HepG2 (cell line): ENCODE data around the gene ARTN. TPM values are rescaled to one million over a fixed set of nuclear protein-coding genes. Genes with fewer than 3 reads are reported as not detected.

Experiments
- ARNTL ChIP-seq: sonication (generic); formaldehyde crosslinking; IDR thresholded peaks from 2 replicates; pipeline ENCODE4 v1.4.0; 2020; ENCODE audit warnings: mild to moderate bottlenecking, missing genetic modification reagents
- BHLHE40 ChIP-seq: IDR thresholded peaks from 2 replicates; pipeline ENCODE4 v1.6.1; 2011; ENCODE audit warnings: low read length, improper control_type of control experiment
- ELF1 ChIP-seq: sonication (generic); formaldehyde crosslinking; IDR thresholded peaks from 2 replicates; pipeline ENCODE4 v1.4.0; 2020; ENCODE audit warnings: missing genetic modification reagents
- ESRRA ChIP-seq: sonication (generic); formaldehyde crosslinking; IDR thresholded peaks from 2 replicates; pipeline ENCODE4 v1.5.1; 2020; ENCODE audit warnings: mild to moderate bottlenecking, low read depth, missing genetic modification reagents
- FOSL2 ChIP-seq: sonication (generic); formaldehyde crosslinking; IDR thresholded peaks from 2 replicates; pipeline ENCODE4 v1.4.0; 2020; ENCODE audit warnings: missing genetic modification reagents
- GABPB1 ChIP-seq: IDR thresholded peaks from 2 replicates; pipeline ENCODE4 v1.6.1; 2016; ENCODE audit warnings: mild to moderate bottlenecking, missing genetic modification reagents, moderate library complexity, missing compliant biosample characterization
- HDAC2 ChIP-seq: sonication (generic); formaldehyde crosslinking; IDR thresholded peaks from 2 replicates; pipeline ENCODE4 v1.4.0; 2020; ENCODE audit warnings: missing genetic modification reagents
- HNF1B ChIP-seq: sonication (generic); formaldehyde crosslinking; IDR thresholded peaks from 2 replicates; pipeline ENCODE4 v1.5.1; 2020; ENCODE audit warnings: mild to moderate bottlenecking, moderate library complexity, missing genetic modification reagents
- KLF16 ChIP-seq, 2 experiments: sonication (generic) in 1 of 2; formaldehyde crosslinking in 1 of 2; IDR thresholded peaks; 2 replicates each; pipeline versions ENCODE4 v1.6.1 to v1.8.0; 2016 to 2023; ENCODE audit warnings: missing genetic modification reagents in 2 of 2, missing compliant biosample characterization in 1 of 2
- NFYB ChIP-seq: sonication (generic); formaldehyde crosslinking; IDR thresholded peaks from 2 replicates; pipeline ENCODE4 v1.4.0; 2020; ENCODE audit warnings: missing genetic modification reagents
- RFX5 ChIP-seq: IDR thresholded peaks from 2 replicates; pipeline ENCODE4 v1.6.1; 2011; ENCODE audit warnings: low read depth, low read length, improper control_type of control experiment
- RXRA ChIP-seq: sonication (generic); formaldehyde crosslinking; IDR thresholded peaks from 2 replicates; pipeline ENCODE4 v1.5.1; 2020; ENCODE audit warnings: missing genetic modification reagents
- U2AF1 ChIP-seq: fragments of 200-400 bp; formaldehyde crosslinking; optimal IDR thresholded peaks from 2 replicates; pipeline ENCODE3; 2017; ENCODE audit warnings: mild to moderate bottlenecking, low read depth, low read length
- ZFP62 ChIP-seq: sonication (generic); formaldehyde crosslinking; IDR thresholded peaks from 2 replicates; pipeline ENCODE4 v1.4.0; 2020; ENCODE audit warnings: missing genetic modification reagents
- ZMAT3 ChIP-seq: sonication (generic); formaldehyde crosslinking; conservative IDR thresholded peaks from 2 replicates; pipeline ENCODE4 v1.7.0; 2021; ENCODE audit warnings: missing genetic modification reagents
- ZMYM2 ChIP-seq: sonication (generic); formaldehyde crosslinking; IDR thresholded peaks from 2 replicates; pipeline ENCODE4 v1.8.0; 2022; ENCODE audit warnings: mild to moderate bottlenecking, missing genetic modification reagents
- ZNF136 ChIP-seq: sonication (generic); formaldehyde crosslinking; IDR thresholded peaks from 2 replicates; pipeline ENCODE4 v1.8.1; 2022; ENCODE audit warnings: low read depth, mild to moderate bottlenecking, moderate library complexity, missing genetic modification reagents
- ZNF335 ChIP-seq: sonication (generic); formaldehyde crosslinking; IDR thresholded peaks from 2 replicates; pipeline ENCODE4 v1.4.0; 2020; ENCODE audit warnings: missing genetic modification reagents
- ZNF33B ChIP-seq: sonication (generic); formaldehyde crosslinking; IDR thresholded peaks from 2 replicates; pipeline ENCODE4 v1.5.1; 2020; ENCODE audit warnings: mild to moderate bottlenecking, missing genetic modification reagents
- ZNF350 ChIP-seq: sonication (generic); formaldehyde crosslinking; IDR thresholded peaks from 2 replicates; pipeline ENCODE4 v1.4.0; 2020; ENCODE audit warnings: mild to moderate bottlenecking, low read depth, missing genetic modification reagents, borderline replicate concordance
- ZNF510 ChIP-seq: sonication (generic); formaldehyde crosslinking; IDR thresholded peaks from 2 replicates; pipeline ENCODE4 v1.4.0; 2020; ENCODE audit warnings: low read depth, mild to moderate bottlenecking, missing genetic modification reagents
- ZNF558 ChIP-seq: sonication (generic); formaldehyde crosslinking; IDR thresholded peaks from 2 replicates; pipeline ENCODE4 v1.9.0; 2022; ENCODE audit warnings: mild to moderate bottlenecking, missing genetic modification reagents, borderline replicate concordance
- ZNF660 ChIP-seq: sonication (generic); formaldehyde crosslinking; IDR thresholded peaks from 2 replicates; pipeline ENCODE4 v1.5.1; 2020; ENCODE audit warnings: mild to moderate bottlenecking, low read depth, missing genetic modification reagents, borderline replicate concordance
- ZNF792 ChIP-seq: IDR thresholded peaks from 2 replicates; pipeline ENCODE4 v1.6.1; 2016
- ZNF841 ChIP-seq: sonication (generic); formaldehyde crosslinking; IDR thresholded peaks from 2 replicates; pipeline ENCODE4 v1.8.1; 2023; ENCODE audit warnings: missing genetic modification reagents, borderline replicate concordance
- ZNF883 ChIP-seq: sonication (generic); formaldehyde crosslinking; IDR thresholded peaks from 2 replicates; pipeline ENCODE4 v1.5.1; 2020; ENCODE audit warnings: mild to moderate bottlenecking, missing genetic modification reagents; ENCODE audit errors: not compliant biosample characterization
- ZSCAN21 ChIP-seq: sonication (generic); formaldehyde crosslinking; IDR thresholded peaks from 2 replicates; pipeline ENCODE4 v1.8.0; 2022; ENCODE audit warnings: mild to moderate bottlenecking, missing genetic modification reagents, moderate library complexity, borderline replicate concordance
- polyA plus RNA-seq, 8 experiments: library from polyadenylated mRNA; depleted of rRNA in 3 of 8; stranded (reverse) in 7 of 8; unstranded in 1 of 8; fragments of >200 nt; fragmentation: Illumina TruSeq in 4 of 8; extraction: Trizol in 4 of 8; gene quantifications; 2 replicates each; pipeline versions ENCODE4 v1.2.1 to v1.2.3, GENCODE V29; 2011 to 2016; ENCODE audit warnings: low read depth in 4 of 8, missing spikeins in 1 of 8, mixed read lengths in 1 of 8; ENCODE audit not compliant: insufficient read depth in 1 of 8
- total RNA-seq, 5 experiments: library from RNA; depleted of rRNA; stranded (reverse); fragments of >200 nt; fragmentation: Illumina TruSeq; extraction: Trizol; gene quantifications; 2 replicates each; pipeline ENCODE4 v1.2.3, GENCODE V29; 2016; ENCODE audit warnings: low read depth in 1 of 5
- TF ChIP-seq, protein P1 (sequence below): IDR thresholded peaks from 2 replicates; pipeline ENCODE4 v1.6.1; 2016; ENCODE audit warnings: missing compliant biosample characterization, missing genetic modification reagents, borderline replicate concordance

Gene ARTN
- total and polyA plus RNA-seq, 2 of the 13 experiments (the other 11 are each of a cell fraction or from before 2014, with no cell fraction given), result 0.11 to 0.62 TPM

DNA sequence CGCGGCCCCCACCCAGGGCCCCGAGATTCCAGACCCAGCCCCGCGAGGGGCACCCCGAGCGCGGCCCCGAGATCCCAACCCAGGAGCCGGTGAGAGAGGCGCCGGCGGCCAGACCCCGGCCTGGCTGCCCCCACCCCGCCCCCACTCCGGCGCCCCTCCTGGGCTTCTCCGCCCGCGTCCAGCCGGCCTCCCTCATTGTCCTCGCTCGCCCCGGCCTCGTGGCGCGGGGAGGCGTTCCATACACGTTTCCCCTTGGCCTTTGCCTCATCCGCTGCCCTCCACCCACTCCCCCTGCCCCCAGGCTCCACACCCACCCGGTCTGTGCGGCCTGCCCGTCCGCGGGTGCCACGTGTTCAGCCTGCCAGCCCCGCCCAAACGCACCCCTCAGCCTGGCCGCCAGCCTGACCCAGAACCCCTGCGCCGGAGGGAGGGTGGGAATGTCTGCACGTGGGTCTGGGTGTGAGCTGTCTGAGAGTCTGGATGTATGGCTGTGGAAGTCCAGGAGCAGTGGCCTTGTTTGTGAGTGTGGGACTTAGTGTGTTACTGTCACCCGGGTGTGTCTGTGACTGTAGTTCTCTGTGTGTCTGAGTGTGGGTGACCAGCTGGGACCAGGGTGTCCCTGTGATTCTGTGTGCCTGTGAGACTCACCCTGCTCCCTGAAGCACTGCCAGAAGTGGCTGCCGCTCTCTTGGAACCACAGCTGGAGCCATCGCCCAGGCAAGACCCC, 46.1 kb downstream of the ARTN start (continued):
- 0 out of 2 replicates have a peak, but pooled peaks have one; percentile 27 for TF ChIP-seq HNF1B (CRISPR knock-in tag)
- no peak for TF ChIP-seq ZMYM2 (CRISPR knock-in tag)
- TF ChIP-seq U2AF1, result no peak
- no peak for TF ChIP-seq ZSCAN21 (CRISPR knock-in tag)
- peak; percentile 50; the same call in 1 of the 2 replicates for TF ChIP-seq HDAC2
- TF ChIP-seq ARNTL (CRISPR knock-in tag), result peak; percentile 92
- TF ChIP-seq ZNF660 (CRISPR knock-in tag), result 0 out of 2 replicates have a peak, but pooled peaks have one; percentile 59
- no peak for TF ChIP-seq ZNF841 (CRISPR knock-in tag)
- TF ChIP-seq ELF1, result no peak
- 0 out of 2 replicates have a peak, but pooled peaks have one; percentile 28 for TF ChIP-seq ZNF33B
- peak; percentile 57; the same call in 1 of the 2 replicates for TF ChIP-seq ZNF792 (CRISPR knock-in tag)
- peak; percentile 20 to 41; a peak in 1 of 4 replicates for TF ChIP-seq KLF16 (CRISPR knock-in tag; IDR thresholded peaks at IDR 0.05)
- no peak for TF ChIP-seq ESRRA (CRISPR knock-in tag)
- no peak for TF ChIP-seq ZFP62
- peak; percentile 65; the same call in 1 of the 2 replicates for TF ChIP-seq GABPB1 (CRISPR knock-in tag)
- TF ChIP-seq RFX5, result no peak
- TF ChIP-seq ZNF883 (CRISPR knock-in tag), result peak; percentile 80
- TF ChIP-seq ZNF510 (CRISPR knock-in tag), result 0 out of 2 replicates have a peak, but pooled peaks have one; percentile 77
- TF ChIP-seq, protein P1, sequence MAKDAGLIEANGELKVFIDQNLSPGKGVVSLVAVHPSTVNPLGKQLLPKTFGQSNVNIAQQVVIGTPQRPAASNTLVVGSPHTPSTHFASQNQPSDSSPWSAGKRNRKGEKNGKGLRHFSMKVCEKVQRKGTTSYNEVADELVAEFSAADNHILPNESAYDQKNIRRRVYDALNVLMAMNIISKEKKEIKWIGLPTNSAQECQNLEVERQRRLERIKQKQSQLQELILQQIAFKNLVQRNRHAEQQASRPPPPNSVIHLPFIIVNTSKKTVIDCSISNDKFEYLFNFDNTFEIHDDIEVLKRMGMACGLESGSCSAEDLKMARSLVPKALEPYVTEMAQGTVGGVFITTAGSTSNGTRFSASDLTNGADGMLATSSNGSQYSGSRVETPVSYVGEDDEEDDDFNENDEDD, result peak; percentile 89
- peak; percentile 60; the same call in 1 of the 2 replicates for TF ChIP-seq ZMAT3 (CRISPR knock-in tag)
- TF ChIP-seq FOSL2 (CRISPR knock-in tag), result peak; percentile 6; the same call in 1 of the 2 replicates
- no peak for TF ChIP-seq ZNF136 (CRISPR knock-in tag)
- 0 out of 2 replicates have a peak, but pooled peaks have one; percentile 28 for TF ChIP-seq ZNF350 (CRISPR knock-in tag)
- no peak for TF ChIP-seq BHLHE40
- peak; percentile 41; the same call in 1 of the 2 replicates for TF ChIP-seq RXRA
- TF ChIP-seq ZNF558, result peak; percentile 79; the same call in 1 of the 2 replicates
- TF ChIP-seq NFYB (CRISPR knock-in tag), result peak; percentile 63
- peak; percentile 46; the same call in 1 of the 2 replicates for TF ChIP-seq ZNF335
